HG02588 (cell line): Measurements from ENCODE around the gene TANGO2.

ENCODE experiments used
- ATAC-seq: cut with Tn5 transposase; IDR thresholded peaks from one replicate; pipeline ENCODE4 v1.9.1; 2021; ENCODE audit warnings: mild to moderate bottlenecking, moderate library complexity; ENCODE audit not compliant: unreplicated experiment

Gene TANGO2

DNA sequence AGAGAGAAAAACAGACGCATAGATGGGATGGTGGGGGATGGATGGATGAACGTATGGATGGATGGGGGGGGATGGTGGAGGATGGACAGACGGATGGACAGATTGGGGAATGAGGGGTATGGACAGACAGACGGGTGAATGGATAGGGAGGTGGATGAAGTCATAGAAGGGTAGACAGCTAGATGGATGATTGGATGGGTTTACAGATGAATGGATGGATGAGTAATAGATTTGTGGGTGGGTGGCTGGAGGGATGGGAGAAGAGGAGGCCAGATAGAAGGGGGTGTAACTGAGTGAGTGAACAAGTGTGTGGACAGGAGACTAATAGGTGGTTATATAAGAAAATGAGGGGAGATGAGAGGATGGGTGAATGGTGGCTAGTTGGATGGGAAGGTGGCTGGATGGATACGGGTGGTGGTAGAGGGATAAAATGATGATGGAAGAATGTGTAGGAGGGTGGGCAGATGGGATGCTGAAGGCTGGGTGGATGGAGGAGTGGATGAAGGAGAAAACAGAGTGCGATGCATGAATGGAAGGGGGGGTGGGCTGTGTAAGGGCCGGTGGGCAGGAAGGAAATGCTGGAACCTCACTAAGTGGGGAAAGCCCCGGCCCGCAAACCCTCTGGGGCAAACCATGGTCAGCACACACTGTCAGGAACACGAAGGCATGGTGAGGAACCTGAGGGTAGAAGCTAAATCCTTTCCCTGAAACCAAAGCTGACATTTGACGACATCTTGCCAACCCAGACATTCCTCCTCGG is 25.9 kb upstream of the TANGO2 start:
- no peak for ATAC-seq

DNA sequence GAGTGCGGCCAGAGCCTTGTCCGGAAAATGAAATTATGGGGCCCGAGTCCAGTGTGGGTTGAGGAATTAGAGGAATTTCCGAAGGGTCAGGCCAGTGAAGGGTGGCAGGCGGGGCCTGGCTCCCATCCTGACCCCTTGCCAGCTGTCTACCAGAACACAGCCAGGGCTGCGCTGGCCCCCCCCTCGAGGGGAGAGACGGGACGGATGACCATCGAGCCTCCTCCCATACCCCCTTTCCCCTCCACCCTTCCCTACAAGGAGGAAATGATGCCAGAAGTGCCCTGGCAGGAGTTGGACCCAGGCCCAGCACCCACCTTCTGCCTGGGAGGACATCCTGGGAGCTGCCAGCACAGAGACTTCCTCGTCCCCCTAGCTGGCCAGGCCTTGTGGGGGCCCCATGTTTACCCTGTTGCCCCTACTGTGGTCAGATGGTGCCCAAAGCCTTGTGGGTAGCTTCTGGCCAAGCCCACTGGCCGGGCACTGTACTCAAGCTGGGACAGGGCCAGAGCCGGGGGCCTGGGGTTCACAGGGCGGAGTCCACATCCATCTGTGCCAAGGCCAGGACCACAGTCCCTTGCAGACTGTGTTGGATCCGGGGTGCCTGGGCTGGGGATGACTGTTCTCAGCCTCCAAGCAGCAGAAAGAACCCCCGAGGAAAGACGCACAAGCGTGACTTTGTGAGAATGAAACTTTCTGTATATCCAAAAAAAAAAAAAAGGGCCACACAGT is 25.1 kb upstream of the TANGO2 start:
- no peak for ATAC-seq

DNA sequence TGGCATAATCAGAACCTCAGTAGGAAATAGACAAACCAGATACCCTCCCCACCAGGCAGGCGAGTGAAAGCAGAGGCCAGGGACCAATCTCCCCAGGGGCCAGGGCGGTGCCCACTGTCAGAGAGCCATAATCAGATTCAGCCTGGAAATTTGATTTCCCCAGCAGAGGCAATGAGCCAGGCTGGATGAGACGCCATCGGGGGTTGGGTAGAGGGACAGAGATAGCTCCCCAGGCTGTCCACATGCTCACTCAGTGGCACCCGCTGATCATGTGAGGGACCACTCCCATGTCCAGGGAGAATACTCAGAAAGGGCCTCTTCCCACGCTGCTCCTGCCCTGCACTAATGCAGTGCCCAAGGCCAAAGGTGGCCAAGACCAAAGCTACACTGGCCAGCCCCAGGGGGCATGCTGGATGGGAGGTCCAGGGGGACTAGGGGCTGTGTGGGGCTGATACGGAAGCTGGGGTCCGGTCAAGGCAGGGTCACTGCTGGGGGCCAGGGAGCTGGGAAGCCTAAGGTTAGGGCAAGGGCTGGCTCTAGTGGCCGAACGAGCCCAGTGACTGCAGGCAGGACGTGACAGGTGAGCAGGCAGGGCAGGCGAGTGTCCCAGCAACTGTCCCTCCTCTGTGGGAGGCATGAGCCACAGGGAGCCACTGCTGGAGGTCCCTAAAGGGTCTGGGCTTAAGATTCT is 24.1 kb upstream of the TANGO2 start:
- no peak for ATAC-seq

DNA sequence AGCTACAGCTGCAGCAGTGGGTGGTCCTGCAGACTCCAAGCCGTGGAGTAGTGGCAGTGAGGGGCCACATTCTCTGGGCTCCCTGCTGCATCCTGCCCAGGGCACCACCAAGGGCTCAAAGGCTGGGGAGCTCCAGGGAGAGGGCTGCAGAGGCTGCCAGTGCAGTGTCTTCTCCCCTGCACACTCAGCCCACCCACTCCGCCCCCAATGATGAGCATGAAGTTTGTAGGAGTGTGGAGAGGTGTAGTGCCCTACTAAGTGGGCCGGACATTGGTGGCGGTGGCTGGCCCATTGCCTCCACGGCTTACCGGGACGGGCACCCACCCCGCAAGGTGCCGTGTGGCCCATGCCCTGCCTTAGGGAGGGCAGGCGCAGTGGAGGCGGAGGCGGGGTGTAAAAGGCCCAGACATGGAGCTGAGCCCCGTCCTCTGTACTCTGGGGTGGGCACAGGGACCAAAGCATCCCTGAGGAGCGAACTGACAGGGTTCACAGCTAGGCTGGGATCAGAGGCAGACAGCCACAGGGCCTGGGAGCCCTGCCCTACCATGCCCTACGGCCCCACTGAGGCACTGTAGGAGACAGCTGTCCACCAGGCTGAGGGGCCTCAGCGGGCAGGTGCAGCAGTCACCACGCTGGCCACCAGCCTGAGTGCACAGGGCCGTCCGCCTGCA is 23.2 kb upstream of the TANGO2 start:
- no peak for ATAC-seq

DNA sequence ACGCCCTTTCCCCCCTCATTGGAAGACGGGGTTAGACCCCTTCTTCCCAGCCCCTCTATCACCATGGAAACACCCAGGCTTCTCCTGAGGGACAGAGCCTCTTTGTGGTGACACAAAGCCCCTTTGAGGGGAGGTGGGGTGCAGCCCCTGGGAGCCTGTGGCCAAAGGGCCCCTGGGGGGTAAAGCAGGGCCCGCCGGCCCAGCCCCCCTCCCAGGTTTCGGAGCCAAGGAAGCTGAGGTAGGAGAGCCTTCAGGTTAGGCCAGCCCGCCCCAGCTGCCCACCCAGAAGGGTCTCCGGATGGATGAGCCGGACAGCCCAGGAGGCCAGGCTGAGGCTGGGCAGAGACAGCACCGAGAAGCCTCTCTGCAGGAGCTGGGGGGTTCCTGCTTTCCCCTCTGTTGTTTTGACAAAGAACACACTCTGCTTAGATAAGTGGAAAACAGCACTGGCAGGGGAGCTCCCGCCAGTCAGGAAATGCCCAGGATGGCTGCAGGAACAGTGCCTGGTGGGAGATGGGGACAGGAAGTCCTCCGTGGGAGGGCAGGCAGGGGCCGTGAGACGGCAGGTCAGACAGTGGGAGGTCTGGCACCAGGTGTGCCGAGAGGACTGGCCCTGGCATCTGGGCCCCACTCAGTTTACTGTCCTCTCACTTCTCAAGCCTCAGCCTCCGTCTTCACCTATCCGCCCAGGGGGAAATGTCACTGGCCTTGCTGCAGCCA is 22.5 kb upstream of the TANGO2 start:
- ATAC-seq = no peak

DNA sequence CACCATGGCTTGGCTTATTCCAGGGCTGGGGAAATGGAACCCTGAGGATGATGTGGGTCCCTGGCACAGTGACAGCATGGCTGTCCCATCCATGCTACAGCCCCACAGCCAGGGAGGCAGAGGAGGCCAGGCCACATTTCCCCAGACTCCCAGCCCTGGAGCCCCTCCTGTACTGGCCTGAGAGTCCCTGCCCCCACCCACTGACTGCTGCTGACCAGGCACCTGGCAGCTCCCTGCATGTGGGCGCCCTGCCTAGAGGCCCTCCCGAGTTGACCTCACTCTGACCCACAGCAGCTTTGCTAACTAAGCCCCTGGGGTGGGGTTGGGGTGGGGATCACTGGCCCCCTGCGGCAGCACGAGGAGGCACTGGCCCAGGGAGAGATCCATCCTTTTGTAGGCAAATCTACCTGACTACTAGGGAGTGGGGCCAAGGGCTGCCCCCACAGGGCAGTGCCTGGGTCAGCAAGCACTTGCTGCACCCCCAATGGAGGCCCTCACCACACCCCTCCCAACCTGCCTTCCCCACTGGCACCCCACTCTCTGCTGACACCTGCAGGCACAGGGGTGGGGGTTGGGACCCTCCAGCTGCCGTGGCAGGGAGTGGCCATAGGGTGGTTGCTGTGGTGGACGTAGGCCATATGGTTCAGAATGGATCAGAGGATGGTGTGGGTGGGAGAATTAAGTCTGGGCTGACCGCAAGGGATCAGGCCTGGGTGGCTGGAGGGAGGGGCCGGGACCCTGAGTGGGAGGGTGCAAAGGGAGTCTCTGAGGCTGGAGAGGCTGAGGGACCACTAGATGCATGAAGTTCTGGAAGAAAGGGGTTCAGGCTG is 21.7 kb upstream of the TANGO2 start:
- ATAC-seq = no peak

DNA sequence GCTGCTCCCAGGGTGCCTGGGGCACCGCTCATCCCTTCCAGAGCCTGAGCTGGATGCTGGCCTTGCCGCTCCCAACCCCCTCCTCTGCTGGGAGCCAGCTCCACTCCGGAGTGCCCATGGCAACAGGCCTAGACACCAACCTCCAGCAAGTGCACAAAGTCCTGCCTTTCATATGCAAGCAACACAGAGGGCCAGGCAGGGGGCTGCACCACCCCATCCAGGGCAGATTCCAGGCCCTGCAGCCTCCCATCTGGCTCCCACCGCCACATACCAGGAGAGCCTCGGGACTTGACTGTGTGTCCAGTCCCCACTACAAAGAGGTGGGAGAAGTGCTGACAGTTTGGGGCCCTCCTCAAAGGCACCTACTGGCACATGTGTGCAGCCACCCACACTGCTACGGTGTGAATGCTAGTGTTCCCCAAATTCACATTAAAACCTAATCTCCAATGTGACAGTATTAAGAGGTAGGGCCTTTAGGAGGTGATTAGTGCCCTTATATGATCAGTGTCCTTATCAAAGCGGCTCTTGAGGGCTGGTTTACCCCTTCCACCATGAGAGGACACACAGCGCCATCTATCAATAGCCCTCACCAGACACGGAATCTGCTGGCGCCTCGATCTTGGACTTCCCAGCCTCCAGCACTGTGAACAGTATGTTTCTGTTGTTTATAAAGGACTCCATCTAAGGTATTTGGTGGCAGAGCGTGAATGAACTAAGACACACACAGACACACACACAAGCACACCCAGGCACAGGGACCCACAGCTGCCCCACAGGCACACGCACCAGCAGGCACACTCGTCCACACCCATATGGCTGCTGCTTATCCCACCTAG is 20.4 kb upstream of the TANGO2 start:
- no peak for ATAC-seq

DNA sequence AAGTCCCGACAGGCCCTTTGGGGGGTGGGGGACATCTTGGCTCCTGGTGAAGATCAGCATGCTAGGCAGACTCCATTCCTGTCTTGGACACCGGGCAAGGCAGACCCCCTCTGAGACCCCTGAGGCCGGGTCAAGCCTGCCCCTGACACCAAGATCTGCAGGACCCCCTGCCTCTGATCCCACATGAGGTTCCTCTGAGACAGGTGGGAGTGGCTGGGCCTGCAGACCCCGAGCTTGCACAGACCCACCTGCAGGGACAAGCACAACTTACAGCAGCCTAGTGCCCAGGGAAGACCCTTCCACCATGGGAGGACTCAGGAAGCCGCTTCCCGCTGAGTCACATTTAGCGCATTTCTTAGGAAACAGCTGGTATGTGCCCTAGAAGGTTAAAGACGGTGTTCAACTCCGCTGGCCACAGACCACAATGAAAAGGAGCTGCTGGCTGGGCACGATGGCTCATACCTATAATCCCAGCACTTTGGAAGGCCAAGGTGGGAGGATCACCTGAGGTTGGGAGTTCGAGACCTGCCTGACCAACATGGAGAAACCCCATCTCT is 19.8 kb upstream of the TANGO2 start:
- no peak for ATAC-seq

DNA sequence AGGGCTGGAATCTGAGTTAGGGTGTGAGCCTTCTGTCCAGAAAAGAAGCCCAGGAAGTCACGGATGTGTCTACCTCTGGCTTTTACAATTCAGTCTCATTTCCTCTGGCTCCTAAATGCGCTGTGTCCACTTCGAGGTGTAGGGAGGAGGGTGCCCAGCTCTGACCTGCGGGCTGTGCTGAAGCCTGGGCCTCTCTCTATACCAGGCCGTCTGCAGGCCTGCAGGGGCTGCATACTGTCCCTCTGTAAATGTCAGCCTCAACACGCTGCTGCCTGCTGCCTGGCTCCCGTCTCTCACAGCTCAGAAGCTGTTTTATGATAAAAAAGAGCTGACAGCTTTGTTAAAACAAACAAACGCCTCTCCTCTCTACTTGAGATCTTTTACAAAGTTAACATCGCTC is 18.8 kb upstream of the TANGO2 start:
- ATAC-seq = no peak

DNA sequence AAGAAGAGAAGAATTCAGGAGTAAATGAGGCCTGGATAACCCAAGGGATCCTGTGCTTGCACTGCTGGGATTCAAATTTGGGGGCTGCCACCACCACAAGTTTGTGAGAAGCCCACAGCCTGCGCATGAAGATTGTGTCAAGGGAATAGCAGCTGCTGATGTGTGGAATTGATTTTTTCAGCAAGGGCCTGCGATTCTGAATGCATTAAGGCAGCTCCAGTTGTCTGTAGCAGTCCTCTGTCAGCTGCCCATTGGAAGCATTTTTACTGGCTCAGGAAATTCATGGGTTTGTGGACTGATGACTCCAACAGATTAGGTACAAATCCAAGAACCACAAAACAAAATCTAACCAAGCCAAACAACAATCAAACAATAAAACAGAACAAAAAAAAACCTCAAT is 18.3 kb upstream of the TANGO2 start:
- ATAC-seq = no peak

DNA sequence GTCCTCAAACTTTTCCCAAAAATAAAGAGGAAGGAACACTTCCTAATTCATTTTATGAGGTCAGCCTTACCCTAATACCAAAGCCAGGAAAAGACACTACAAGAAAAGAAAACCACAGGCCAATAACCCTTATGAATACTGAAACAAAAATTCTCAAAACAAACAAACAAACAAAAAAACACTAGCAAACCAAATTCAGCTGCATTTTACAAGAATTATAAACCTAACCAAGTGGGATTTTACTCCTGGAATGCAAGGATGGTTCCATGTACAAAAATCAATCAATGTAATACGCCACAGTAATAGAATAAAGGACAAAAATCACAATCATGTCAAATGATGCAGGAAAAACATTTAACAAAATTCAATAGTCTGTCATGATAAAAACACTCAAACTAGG is 17.6 kb upstream of the TANGO2 start:
- ATAC-seq = no peak

DNA sequence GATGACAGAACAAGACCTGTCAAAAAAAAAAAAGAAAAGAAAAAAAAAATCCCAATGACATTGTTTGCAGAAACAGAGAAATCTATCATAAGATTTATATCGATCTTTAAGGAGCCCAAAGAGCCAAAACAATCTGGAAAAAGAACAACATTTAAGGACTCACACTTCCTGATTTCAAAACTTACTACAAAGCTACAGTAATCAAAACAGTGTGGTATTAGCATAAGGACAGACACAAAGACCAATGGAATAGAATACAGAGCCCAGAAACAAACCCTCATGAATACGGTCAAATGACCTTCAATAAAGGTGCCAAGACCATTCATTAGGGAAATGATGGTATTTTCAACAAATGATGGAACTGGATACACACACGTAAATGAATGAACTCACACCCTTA is 16.4 kb upstream of the TANGO2 start:
- no peak for ATAC-seq

DNA sequence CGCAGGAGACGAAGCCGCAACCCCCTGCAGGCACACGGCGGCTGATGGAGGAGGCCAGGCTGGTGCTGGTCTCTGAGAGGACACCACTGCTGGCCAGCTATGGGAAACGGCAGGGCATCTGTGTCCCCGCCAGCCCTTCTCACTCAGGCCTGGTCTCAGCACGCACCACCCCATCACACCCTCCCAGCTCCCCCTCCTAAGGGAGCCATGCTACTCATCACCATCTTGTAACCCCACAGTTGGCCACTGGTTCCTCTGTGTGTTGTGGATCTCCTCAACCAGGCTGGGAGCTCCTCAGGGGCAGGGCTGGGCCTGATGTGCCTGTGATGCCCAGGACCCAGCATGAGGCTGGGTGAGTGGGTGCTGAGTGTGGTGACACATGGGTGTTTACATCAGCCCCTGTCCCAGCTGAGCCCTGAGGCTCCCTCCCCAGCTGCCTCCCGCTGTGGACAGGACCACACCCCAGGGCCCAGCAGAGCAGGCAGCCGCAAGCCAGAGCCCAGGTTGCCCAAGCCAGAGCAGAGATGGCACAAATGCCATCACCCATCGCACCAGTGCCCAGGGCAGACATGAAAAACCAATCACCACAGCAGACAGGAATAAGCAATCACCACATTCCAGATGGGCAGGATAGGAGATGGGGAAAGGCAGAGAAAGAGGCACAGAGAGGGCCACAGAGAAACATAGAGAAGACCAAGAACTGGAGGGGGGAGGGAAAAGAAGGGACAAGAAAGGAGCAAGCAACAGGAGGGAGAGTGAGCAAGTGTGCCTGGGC is 12.5 kb upstream of the TANGO2 start:
- no peak for ATAC-seq

DNA sequence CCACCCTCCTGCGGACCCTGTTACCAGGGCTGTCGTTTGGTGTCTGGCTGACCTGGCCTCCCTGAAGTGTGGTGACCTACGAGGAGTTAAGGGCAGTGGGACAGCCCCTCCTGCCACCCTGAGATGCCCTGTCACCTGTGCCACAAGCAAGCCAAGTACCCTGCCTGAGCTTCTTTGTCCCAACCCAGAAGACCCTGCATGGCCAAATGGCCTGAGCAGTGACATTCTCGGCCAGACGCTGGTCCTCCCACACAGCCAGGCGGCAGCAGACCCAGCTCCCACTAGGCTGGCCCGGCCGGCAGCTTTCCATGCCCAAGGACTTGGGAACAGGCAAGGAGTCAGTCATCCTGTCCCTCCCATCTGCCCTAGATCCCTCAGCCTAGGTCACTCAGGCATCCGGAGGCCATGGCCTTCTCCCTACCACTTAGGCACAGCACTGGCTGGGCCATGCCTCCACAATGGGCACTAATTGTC is 11.9 kb upstream of the TANGO2 start:
- ATAC-seq = no peak

DNA sequence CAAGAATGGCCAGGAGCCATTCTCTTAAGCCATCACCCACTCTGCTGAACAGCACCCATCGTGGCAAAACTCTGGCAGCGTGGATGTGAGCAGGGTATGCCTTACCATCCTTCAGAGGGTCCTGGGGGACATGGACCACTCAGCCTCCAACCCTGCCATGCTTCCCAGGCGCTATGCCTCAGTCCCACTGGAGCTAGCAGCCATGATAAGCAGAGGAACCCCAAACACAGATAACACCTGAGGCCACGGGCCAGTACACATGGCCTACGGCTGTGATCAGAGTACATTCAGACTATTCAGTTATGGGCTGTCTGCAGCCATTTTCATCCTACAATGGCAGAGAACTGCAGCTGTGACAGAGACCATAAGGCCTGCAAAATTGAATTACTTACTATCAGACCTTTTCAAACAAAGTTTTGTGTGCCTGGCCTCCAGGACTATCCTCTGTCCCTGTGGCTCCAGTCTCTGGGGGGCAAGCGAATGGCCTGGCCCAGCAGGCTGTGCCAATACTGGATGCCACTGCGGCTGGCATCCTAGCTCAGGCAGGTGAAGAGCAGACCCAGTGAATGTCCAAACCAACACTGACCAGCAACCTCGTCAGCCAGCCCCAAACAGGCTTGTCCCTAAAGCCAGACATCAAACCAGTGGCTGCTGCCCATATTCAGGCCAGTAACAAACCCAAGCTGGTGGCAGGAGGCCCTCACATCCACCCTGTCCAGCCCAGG is 11.2 kb upstream of the TANGO2 start:
- no peak for ATAC-seq

DNA sequence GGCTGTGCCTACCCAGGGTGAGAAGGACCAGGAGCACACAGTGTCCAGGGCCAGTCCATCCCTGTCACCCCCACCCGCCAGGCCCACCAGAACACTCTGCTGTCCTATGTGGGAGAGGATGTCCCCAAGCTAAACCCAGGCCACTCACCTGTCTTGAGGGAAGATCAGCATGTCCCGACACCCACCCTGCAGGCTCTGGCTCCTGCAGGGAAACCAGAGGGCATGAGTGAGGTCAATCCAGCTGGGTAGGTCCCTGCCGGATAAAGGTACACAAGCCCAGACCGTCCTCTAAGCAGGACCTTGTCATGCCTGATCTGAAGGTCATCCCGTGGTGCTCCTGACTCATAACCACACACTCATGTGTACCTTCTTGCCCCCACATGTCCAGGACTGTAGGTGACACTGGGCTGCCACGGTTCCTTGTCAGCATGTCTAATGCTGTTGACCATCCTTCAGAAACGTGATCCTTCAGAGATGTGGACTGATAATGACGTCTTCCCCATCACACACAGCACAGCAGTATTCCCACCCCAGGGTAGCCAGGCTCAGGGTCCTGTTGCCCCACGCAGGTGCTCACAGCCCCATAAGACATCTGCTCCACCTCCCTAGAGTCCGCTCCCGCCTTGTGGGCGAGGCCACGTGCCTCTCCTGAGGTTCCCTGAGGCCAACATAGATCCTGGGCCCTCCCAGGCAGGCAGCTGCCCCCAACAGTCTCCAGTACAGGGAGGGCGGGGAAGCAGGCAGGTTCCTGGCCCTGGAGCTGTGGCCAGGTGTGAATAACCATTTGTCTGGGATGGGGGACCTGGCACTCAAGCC is 10.4 kb upstream of the TANGO2 start:
- no peak for ATAC-seq
